ENCODE measurements around the gene ANKS6. TPM values are rescaled to one million over a fixed set of nuclear protein-coding genes. Genes with fewer than 3 reads are reported as not detected.

Gene ANKS6
- total and polyA plus RNA-seq, 9 of the 15 experiments (the other 6 are each of a cell fraction or from before 2014, with no cell fraction given), result 9.9 to 74.5 (median 36.9) TPM

GRCh38 chr9:98687911-98688310 is 108.4 kb downstream of the ANKS6 start (continued):
- no peak for TF ChIP-seq SMARCC2 (IDR thresholded peaks at IDR 0.05; ENCODE audit: low read depth)
- no peak for TF ChIP-seq SMARCE1 (IDR thresholded peaks at IDR 0.05)

GRCh38 chr9:98686961-98687855 is 109.1 kb downstream of the ANKS6 start:
- Histone ChIP-seq H4K20me1 (replicated peaks; ENCODE audit: control insufficient read depth, insufficient read depth, low read length) (0 out of 2 replicates have a peak, but pooled peaks cover 4% of the 10 kb centered on the region), H3K4me2 (ENCODE audit: insufficient read depth, low read length) (no peak overlapping the region), H3K79me2 (ENCODE audit: control insufficient read depth, insufficient read depth, low read length) (no peaks in the 10 kb centered on the region), H3K36me3 (ENCODE audit: control insufficient read depth, insufficient read depth, low read length) (no peaks in the 10 kb centered on the region), H3K4me3 (no peak overlapping the region), H3K27ac (ENCODE audit: extremely low read depth, low read depth, low read length) (no peak overlapping the region), H3K9me1 (ENCODE audit: control insufficient read depth, insufficient read depth, low read length) (no peaks in the 10 kb centered on the region), H2AFZ (ENCODE audit: low read depth, low read length) (no peak overlapping the region), H3K4me1 (replicated peaks in 1 of 2; ENCODE audit: control insufficient read depth in 2 of 2, insufficient read depth in 2 of 2, low read length in 2 of 2) (peaks cover 0 to 4% of the 10 kb centered on the region in 2 experiments; a peak in 2 of 5 replicates), H3K9me3 (replicated peaks; ENCODE audit: control insufficient read depth, insufficient read depth, low read depth, low read length) (no peaks in the 10 kb centered on the region), H3K27me3 (ENCODE audit: control insufficient read depth in 2 of 2, insufficient read depth in 2 of 2, low read length in 2 of 2) (peaks cover 2 to 16% of the 10 kb centered on the region in 2 experiments; a peak in 3 of 5 replicates), H3K9ac (ENCODE audit: insufficient read depth in 1 of 2, low read depth in 2 of 2, low read length in 2 of 2) (peak overlapping the region in 1 of 2 experiments; percentile 58; a peak in 2 of 4 replicates)
- intact Hi-C loops (cut with micrococcal nuclease) (no loop called here), in situ Hi-C loops (cut with MboI) (no loop called here)
- ChIA-PET CTCF (ENCODE audit: low intra/inter-chr PET ratio) (no interaction called here), POLR2A (interaction anchor here (2.3 kb wide), 1 partner anchor 13 kb away, joined by 7 read pairs; no protein-coding TSS in a partner anchor)
- WGBS (ENCODE audit: insufficient coverage, low coverage, missing lambda C conversion rate), result 41% methylated on average over 7 of the region's 7 CpGs
- DNase-seq (ENCODE audit: extremely low read depth in 1 of 4, low spot score in 3 of 4) (no peak), ATAC-seq (peak; percentile 28; the same call in 1 of the 3 replicates), FAIRE-seq (no peak)
- no TSS peak for BruUV-seq (replicated peaks)
- TF ChIP-seq NCOA2 (IDR thresholded peaks at IDR 0.05; ENCODE audit: partially characterized antibody in 2 of 2) (no peak), E2F6 (IDR thresholded peaks at IDR 0.05; ENCODE audit: borderline replicate concordance in 1 of 2, extremely low read depth in 1 of 2, insufficient read depth in 1 of 2, insufficient read length in 1 of 2, low read depth in 1 of 2, low read length in 1 of 2, poor library complexity in 1 of 2, severe bottlenecking in 1 of 2) (no peak), ZBTB33 (CRISPR knock-in tag; IDR thresholded peaks at IDR 0.05) (no peak), ETS1 (conservative IDR thresholded peaks at IDR 0.05; ENCODE audit: control insufficient read depth, low read depth, low read length) (no peak), MYBL2 (IDR thresholded peaks at IDR 0.05; ENCODE audit: low read depth) (no peak), MYBL2 (CRISPR knock-in tag; IDR thresholded peaks at IDR 0.05; ENCODE audit: borderline replicate concordance) (no peak), HINFP (tag; conservative IDR thresholded peaks at IDR 0.05; ENCODE audit: low read depth) (no peak), ZNF217 (CRISPR knock-in tag; IDR thresholded peaks at IDR 0.05) (no peak)

Measured in K562 (cell line).